HEK293 (cell line): ENCODE results near the gene KRTAP12-4.
A peak's percentile ranks its signal among the peaks of the same experiment; 100 is the strongest.
"Not testable (repeated sequence)": the region's sequence is repeated elsewhere in the genome, so short reads cannot be mapped to it uniquely, and the experiment has no call there.

Source experiments
- CTCF ChIA-PET: fragments of 350-600 bp; formaldehyde crosslinking; extraction: SDS; loops from one replicate; lab custom pipeline; 2021; ENCODE audit warnings: antibody characterized with exemption; lab: Yijun Ruan, JAX
- POLR2A ChIA-PET: fragments of 300-600 bp; formaldehyde crosslinking; extraction: SDS; loops from one replicate; lab custom pipeline; 2020; ENCODE audit warnings: antibody characterized with exemption, inconsistent platforms; lab: Yijun Ruan, JAX
- H3K27ac ChIP-seq: fragments of 200-500 bp; sonication (Bioruptor generic); 2 replicates; pipeline ENCODE4 v1.5.1; 2014; ENCODE audit warnings: low read depth, low read length, control low read depth, inconsistent platforms; ENCODE audit errors: extremely low read depth
- H3K36me3 ChIP-seq, 2 experiments: fragments of 200-500 bp in 1 of 2; sonication (Bioruptor generic) in 1 of 2; 1 replicate in 1 of 2; 2 replicates in 1 of 2; pipeline ENCODE4 v1.5.1; 2014 to 2017; ENCODE audit warnings: inconsistent platforms in 2 of 2, low read length in 2 of 2; ENCODE audit not compliant: control insufficient read depth in 2 of 2, insufficient read depth in 1 of 2
- H3K4me1 ChIP-seq: fragments of 200-500 bp; sonication (Bioruptor generic); 2 replicates; pipeline ENCODE4 v1.5.1; 2014; ENCODE audit warnings: mild to moderate bottlenecking, low read length, inconsistent platforms; ENCODE audit not compliant: control insufficient read depth, insufficient read depth
- H3K4me3 ChIP-seq: 2 replicates; pipeline ENCODE4 v1.5.1; 2011; ENCODE audit warnings: low read depth, mild to moderate bottlenecking, control low read depth, low read length, moderate library complexity
- H3K9me3 ChIP-seq: fragments of 200-500 bp; sonication (Bioruptor generic); 2 replicates; pipeline ENCODE4 v1.5.1; 2014; ENCODE audit warnings: low read depth, low read length, inconsistent platforms; ENCODE audit not compliant: control insufficient read depth, insufficient read depth
- GLIS1 ChIP-seq: fragments of 450-650 bp; formaldehyde crosslinking; IDR thresholded peaks from 2 replicates; pipeline ENCODE4 v1.5.1; 2016; ENCODE audit warnings: missing biosample characterization, missing genetic modification characterization
- KLF16 ChIP-seq: fragments of 450-650 bp; formaldehyde crosslinking; IDR thresholded peaks from 2 replicates; pipeline ENCODE4 v1.5.1; 2017; ENCODE audit warnings: missing biosample characterization, missing genetic modification characterization
- KLF17 ChIP-seq: fragments of 450-650 bp; formaldehyde crosslinking; IDR thresholded peaks from 2 replicates; pipeline ENCODE4 v1.5.1; 2016; ENCODE audit warnings: missing biosample characterization, missing genetic modification characterization
- PRDM10 ChIP-seq: fragments of 450-650 bp; formaldehyde crosslinking; IDR thresholded peaks from 2 replicates; pipeline ENCODE4 v1.5.1; 2016; ENCODE audit warnings: missing biosample characterization, missing genetic modification characterization
- TRIM28 ChIP-seq: IDR thresholded peaks from 2 replicates; pipeline ENCODE4 v1.6.1; 2011; ENCODE audit warnings: low read length, control low read depth, borderline replicate concordance
- ZNF132 ChIP-seq: fragments of 450-650 bp; formaldehyde crosslinking; IDR thresholded peaks from 2 replicates; pipeline ENCODE4 v1.5.1; 2017; ENCODE audit warnings: missing biosample characterization, missing genetic modification characterization, borderline replicate concordance
- ZNF2 ChIP-seq: fragments of 450-650 bp; formaldehyde crosslinking; IDR thresholded peaks from 2 replicates; pipeline ENCODE4 v1.5.1; 2016; ENCODE audit warnings: missing biosample characterization, missing genetic modification characterization
- ZNF23 ChIP-seq: fragments of 450-650 bp; formaldehyde crosslinking; IDR thresholded peaks from 2 replicates; pipeline ENCODE4 v1.5.1; 2016; ENCODE audit warnings: missing biosample characterization, missing genetic modification characterization, borderline replicate concordance
- ZNF26 ChIP-seq: fragments of 450-650 bp; formaldehyde crosslinking; IDR thresholded peaks from 2 replicates; pipeline ENCODE4 v1.5.1; 2016; ENCODE audit warnings: missing biosample characterization, missing genetic modification characterization
- ZNF350 ChIP-seq: fragments of 450-650 bp; formaldehyde crosslinking; IDR thresholded peaks from 2 replicates; pipeline ENCODE4 v1.5.0; 2017; ENCODE audit warnings: missing biosample characterization, mild to moderate bottlenecking, missing genetic modification characterization
- ZNF362 ChIP-seq: fragments of 450-650 bp; formaldehyde crosslinking; IDR thresholded peaks from 2 replicates; pipeline ENCODE4 v1.5.1; 2016; ENCODE audit warnings: missing biosample characterization, missing genetic modification characterization
- ZNF521 ChIP-seq: fragments of 450-650 bp; formaldehyde crosslinking; IDR thresholded peaks from 2 replicates; pipeline ENCODE4 v1.5.1; 2017; ENCODE audit warnings: missing biosample characterization, mild to moderate bottlenecking, missing genetic modification characterization
- ZNF549 ChIP-seq: fragments of 450-650 bp; IDR thresholded peaks from 2 replicates; pipeline ENCODE4 v1.5.1; 2018; ENCODE audit warnings: missing biosample characterization, missing genetic modification characterization, mild to moderate bottlenecking, inconsistent platforms, moderate library complexity
- ZNF658 ChIP-seq: fragments of 450-650 bp; formaldehyde crosslinking; IDR thresholded peaks from 2 replicates; pipeline ENCODE4; 2016; ENCODE audit warnings: missing biosample characterization, missing genetic modification characterization
- ZNF670 ChIP-seq: fragments of 450-650 bp; formaldehyde crosslinking; IDR thresholded peaks from 2 replicates; pipeline ENCODE4 v1.5.1; 2016; ENCODE audit warnings: missing biosample characterization, missing genetic modification characterization, low read depth
- ZNF768 ChIP-seq: fragments of 450-650 bp; formaldehyde crosslinking; IDR thresholded peaks from 2 replicates; pipeline ENCODE4 v1.5.1; 2018; ENCODE audit warnings: missing biosample characterization, mild to moderate bottlenecking, missing genetic modification characterization
- ZNF785 ChIP-seq: fragments of 450-650 bp; formaldehyde crosslinking; IDR thresholded peaks from 2 replicates; pipeline ENCODE4 v1.5.1; 2016; ENCODE audit warnings: missing biosample characterization, missing genetic modification characterization

The KRTAP12-4 gene

GRCh38 chr21:44691686-44692085, 37.2 kb upstream of the KRTAP12-4 start:
- TF ChIP-seq KLF17 (no peak), TRIM28 (no peak), ZNF658 (tag by site-specific recombination) (no peak), ZNF768 (tag by site-specific recombination) (no peak), ZNF350 (tag by site-specific recombination) (no peak), ZNF362 (tag by site-specific recombination) (no peak), ZNF521 (no peak), ZNF785 (tag by site-specific recombination) (no peak), KLF16 (tag by site-specific recombination) (no peak), ZNF2 (tag by site-specific recombination) (no peak), ZNF26 (tag by site-specific recombination) (no peak), ZNF132 (tag by site-specific recombination) (no peak), ZNF23 (no peak), PRDM10 (tag by site-specific recombination) (no peak), ZNF670 (no peak)
- TF ChIP-seq, all 188 proteins: peak for 0
- Histone ChIP-seq H3K9me3 (no peaks in the 10 kb centered on the region; the same call in none of the 2 replicates), H3K4me3 (no peak overlapping the region), H3K27ac (no peak overlapping the region), H3K36me3 (no peaks in the 10 kb centered on the region), H3K4me1 (no peaks in the 10 kb centered on the region)
- ChIA-PET CTCF (interaction anchor here (1.1 kb wide), 1 partner anchor 181 kb away, joined by 4 read pairs; no protein-coding TSS in a partner anchor), POLR2A (interaction anchor here (0.6 kb wide), 1 partner anchor 93 kb away, joined by 3 read pairs; no protein-coding TSS in a partner anchor)

- POLR2A ChIA-PET, H3K9me3 ChIP-seq, CTCF ChIA-PET, H3K36me3 ChIP-seq, H3K27ac ChIP-seq, H3K4me3 ChIP-seq, H3K4me1 ChIP-seq: not testable (repeated sequence)
Observed at GRCh38 chr21:44689740-44690139, 35.3 kb upstream of the KRTAP12-4 start.

GRCh38 chr21:44687671-44688070, 33.2 kb upstream of the KRTAP12-4 start:
- TF ChIP-seq GLIS1 (tag by site-specific recombination) (peak; percentile 71), ZNF549 (tag by site-specific recombination) (no peak)

More at GRCh38 chr21:44687671-44688070, 33.2 kb upstream of the KRTAP12-4 start:
- Histone ChIP-seq H3K4me3 (no peak overlapping the region), H3K27ac (no peak overlapping the region), H3K9me3 (no peaks in the 10 kb centered on the region; the same call in 1 of the 2 replicates), H3K36me3 (no peaks in the 10 kb centered on the region), H3K4me1 (no peaks in the 10 kb centered on the region)
- CTCF ChIA-PET: no interaction called here
- POLR2A ChIA-PET: no interaction called here
